Adrenal gland (tissue), 12 donors: ENCODE data around the gene AQP1. TPM values are rescaled to one million over a fixed set of nuclear protein-coding genes. Genes with fewer than 3 reads are reported as not detected.

Experiments used
- DNase-seq, 7 donors: peaks; one replicate each; pipeline ENCODE4 v3.0.0-alpha.2; 2019 to 2020
- H3K27ac ChIP-seq, 5 donors: fragments of 200-600 bp; sonication (generic) in 4 of 5; 1 replicate in 3 of 5; 2 replicates in 2 of 5; pipeline versions ENCODE4 v1.5.1 to v1.8.0; 2016 to 2020; ENCODE audit warnings: mild to moderate bottlenecking in 1 of 5
- H3K27me3 ChIP-seq: fragments of 200-600 bp; 2 replicates; pipeline ENCODE4 v1.8.0; 2021
- H3K36me3 ChIP-seq, 2 donors: fragments of 200-600 bp; replicated peaks in 1 of 2; 1 replicate in 1 of 2; 2 replicates in 1 of 2; pipeline versions ENCODE4 v1.5.1 to v1.8.0; 2018 to 2022
- H3K4me1 ChIP-seq, 2 donors: fragments of 200-600 bp; replicated peaks in 1 of 2; 1 replicate in 1 of 2; 2 replicates in 1 of 2; pipeline versions ENCODE4 v1.5.1 to v1.8.0; 2018 to 2021
- H3K4me3 ChIP-seq, 4 donors: fragments of 200-600 bp; sonication (generic) in 3 of 4; one replicate each; pipeline ENCODE4 v1.5.1; 2016 to 2018
- H3K9me3 ChIP-seq, 3 donors: fragments of 200-600 bp; sonication (generic) in 1 of 3; replicated peaks in 1 of 3; 1 replicate in 2 of 3; 2 replicates in 1 of 3; pipeline versions ENCODE4 v1.5.1 to v1.8.0; 2016 to 2021
- CTCF ChIP-seq, 6 experiments: fragments of 450-650 bp in 4 of 6; fragments of 200-600 bp in 2 of 6; sonication (generic) in 1 of 6; IDR thresholded peaks; 1 replicate in 5 of 6; 2 replicates in 1 of 6; pipeline versions ENCODE4 v1.5.1 to v1.8.0; 2016 to 2021; ENCODE audit warnings: antibody characterized with exemption in 6 of 6, mild to moderate bottlenecking in 2 of 6, moderate library complexity in 1 of 6
- POLR2A ChIP-seq, 2 donors: fragments of 450-650 bp; IDR thresholded peaks; one replicate each; pipeline ENCODE4 v1.6.1; 2017; ENCODE audit warnings: antibody characterized with exemption in 2 of 2, mild to moderate bottlenecking in 2 of 2, moderate library complexity in 1 of 2
- WGBS, 4 donors: extraction: QIAGEN DNeasy Blood & Tissue Kit in 2 of 4; methylation state at CpG; one replicate each; pipeline versions ENCODE4 v1.1.5 to v1.1.7; 2013 to 2017; 5-methylcytosine and 5-hydroxymethylcytosine counted together
- intact Hi-C, 2 donors: fragments of 100-400 bp; cut with DNase I; formaldehyde crosslinking; loops; one replicate each; pipeline versions ENCODE4 v1.14.1 to v1.15.0; 2022 to 2023
- polyA plus RNA-seq, 3 donors: library from polyadenylated mRNA; stranded (reverse); fragments of 200-250 nt in 2 of 3; fragments of 350-450 nt in 1 of 3; fragmentation: Illumina TruSeq in 1 of 3; extraction: RNeasy Lipid Tissue Mini Kit (QIAGEN cat#74804) in 1 of 3; gene quantifications; one replicate each; pipeline ENCODE4 v1.2.3, GENCODE V29; 2013 to 2014
- total RNA-seq, 9 donors: library from RNA; depleted of rRNA in 4 of 9; stranded (reverse); fragments of >200 nt in 4 of 9; fragments of 120-200 nt in 1 of 9; fragmentation: NEBNext Ultra II Directional in 1 of 9; extraction: Animal tissue kit (Norgen Biotek cat#: 25700) in 1 of 9; gene quantifications; one replicate each; pipeline versions ENCODE4 v1.1.0 to v1.2.4, GENCODE V29; 2013 to 2023
- donor health status: healthy with polysubstance abuse.
- donor health status: Bipolar disorder and iron deficiency.
- donor health status: DM: yes; HTN: yes; CAD: no.
- donor health status: DM: no; HTN: no; CAD: no.
- donor health status: DM: no; HTN: no; CAD: no.
- donor health status: DM: yes; HTN: yes; CAD: no.

The AQP1 gene
- total and polyA plus RNA-seq, 12 donors: 7.6 to 77.4 (median 40.5) TPM

- intact Hi-C loops: no loop called here
- 94 to 99% (median 96%) methylated on average over 7 of the region's 7 CpGs for WGBS, 4 donors
- no peak overlapping the region for H3K4me3 ChIP-seq
Observed at GRCh38 chr7:30890226-30890625, 21.4 kb upstream of the AQP1 start.

GRCh38 chr7:30893357-30893756, 18.3 kb upstream of the AQP1 start:
- no peaks in the 10 kb centered on the region for H3K27me3 ChIP-seq
- intact Hi-C loops: no loop called here
- H3K4me1 ChIP-seq: peaks cover 23 to 42% of the 10 kb centered on the region in 2 donors
- no peak for TF ChIP-seq POLR2A (IDR thresholded peaks at IDR 0.05)
- TF ChIP-seq CTCF (IDR thresholded peaks at IDR 0.05): no peak
- no peak overlapping the region for H3K4me3 ChIP-seq
- peak in 1 of 7 donors; percentile 26 for DNase-seq
- H3K9me3 ChIP-seq: no peaks in the 10 kb centered on the region
- 50 to 70% (median 60%) methylated on average over 6 of the region's 6 CpGs for WGBS, 4 donors
- H3K36me3 ChIP-seq: no peaks in the 10 kb centered on the region
- H3K27ac ChIP-seq: peak overlapping the region in 2 of 5 donors; percentile 34 to 48

More at GRCh38 chr7:30890226-30890625, 21.4 kb upstream of the AQP1 start:
- Histone ChIP-seq H3K9me3 (no peaks in the 10 kb centered on the region), H3K36me3 (no peaks in the 10 kb centered on the region), H3K27ac (no peak overlapping the region), H3K4me1 (peaks cover 7 to 26% of the 10 kb centered on the region in 2 donors), H3K27me3 (no peaks in the 10 kb centered on the region)
- no peak for TF ChIP-seq CTCF (IDR thresholded peaks at IDR 0.05)
- no peak for TF ChIP-seq POLR2A (IDR thresholded peaks at IDR 0.05)
- no peak for DNase-seq

GRCh38 chr7:30894009-30894408, 17.6 kb upstream of the AQP1 start:
- peaks cover 25 to 41% of the 10 kb centered on the region in 2 donors for H3K4me1 ChIP-seq
- H3K36me3 ChIP-seq: no peaks in the 10 kb centered on the region
- WGBS, 4 donors: 57 to 100% (median 67%) methylated on average over 1 of the region's 1 CpG
- no peak overlapping the region for H3K4me3 ChIP-seq
- intact Hi-C loops: no loop called here
- no peaks in the 10 kb centered on the region for H3K9me3 ChIP-seq
- no peak for DNase-seq
- TF ChIP-seq POLR2A (IDR thresholded peaks at IDR 0.05): no peak
- TF ChIP-seq CTCF (IDR thresholded peaks at IDR 0.05): no peak
- H3K27me3 ChIP-seq: no peaks in the 10 kb centered on the region
- peak overlapping the region in 2 of 5 donors; percentile 34 to 48 for H3K27ac ChIP-seq

GRCh38 chr7:30894866-30895605, 16.6 kb upstream of the AQP1 start:
- no peaks in the 10 kb centered on the region for H3K9me3 ChIP-seq
- H3K27me3 ChIP-seq: no peaks in the 10 kb centered on the region
- intact Hi-C loops: no loop called here
- H3K4me1 ChIP-seq: peaks cover 25 to 38% of the 10 kb centered on the region in 2 donors
- peak overlapping the region in 1 of 5 donors; percentile 17 for H3K27ac ChIP-seq
- TF ChIP-seq POLR2A (IDR thresholded peaks at IDR 0.05): no peak
- no peak for TF ChIP-seq CTCF (IDR thresholded peaks at IDR 0.05)
- WGBS, 4 donors: 88 to 98% (median 91%) methylated on average over 5 to 14 of the region's 14 CpGs
- no peak overlapping the region for H3K4me3 ChIP-seq
- DNase-seq: no peak
- H3K36me3 ChIP-seq: no peaks in the 10 kb centered on the region
